HL-60 (cell line): ENCODE results near the gene MRM1.
A peak's percentile ranks its signal among the peaks of the same experiment; 100 is the strongest.

Experiments
- DNase-seq, 2 experiments: peaks; one replicate each; pipeline ENCODE4 v3.0.0-alpha.2; 2010 to 2020; ENCODE audit warnings: low read depth in 1 of 2, low spot score in 1 of 2
- H3K27ac ChIP-seq: fragments of 250-450 bp; sonication (Bioruptor Pico); replicated peaks from 2 replicates; pipeline ENCODE4 v1.5.1; 2020; ENCODE audit warnings: mild to moderate bottlenecking, moderate library complexity
- H3K27me3 ChIP-seq: fragments of 250-450 bp; sonication (Bioruptor Pico); 2 replicates; pipeline ENCODE4 v1.5.1; 2021; ENCODE audit warnings: mild to moderate bottlenecking, moderate library complexity; ENCODE audit not compliant: insufficient read depth, poor library complexity, severe bottlenecking
- H3K4me3 ChIP-seq: replicated peaks from 2 replicates; pipeline ENCODE4 v1.5.1; 2011; ENCODE audit warnings: mild to moderate bottlenecking, control low read depth, low read length; ENCODE audit not compliant: insufficient read depth
- GABPA ChIP-seq: IDR thresholded peaks from 2 replicates; pipeline ENCODE4 v1.6.1; 2012; ENCODE audit warnings: low read depth
- POLR2AphosphoS5 ChIP-seq: IDR thresholded peaks from 2 replicates; pipeline ENCODE4 v1.6.1; 2012; ENCODE audit warnings: low read depth
- SPI1 ChIP-seq: IDR thresholded peaks from 2 replicates; pipeline ENCODE4 v1.6.1; 2012; ENCODE audit warnings: low read depth, mild to moderate bottlenecking, borderline replicate concordance
- TF ChIP-seq, protein P1 (sequence below): IDR thresholded peaks from 2 replicates; pipeline ENCODE4 v1.6.1; 2012; ENCODE audit warnings: low read depth; ENCODE audit not compliant: insufficient replicate concordance
- TF ChIP-seq, protein P2 (sequence below): IDR thresholded peaks from one replicate; pipeline ENCODE4 v1.5.1; 2011; ENCODE audit warnings: low read length, control low read depth, inconsistent platforms; ENCODE audit not compliant: insufficient read depth

The MRM1 gene

DNA sequence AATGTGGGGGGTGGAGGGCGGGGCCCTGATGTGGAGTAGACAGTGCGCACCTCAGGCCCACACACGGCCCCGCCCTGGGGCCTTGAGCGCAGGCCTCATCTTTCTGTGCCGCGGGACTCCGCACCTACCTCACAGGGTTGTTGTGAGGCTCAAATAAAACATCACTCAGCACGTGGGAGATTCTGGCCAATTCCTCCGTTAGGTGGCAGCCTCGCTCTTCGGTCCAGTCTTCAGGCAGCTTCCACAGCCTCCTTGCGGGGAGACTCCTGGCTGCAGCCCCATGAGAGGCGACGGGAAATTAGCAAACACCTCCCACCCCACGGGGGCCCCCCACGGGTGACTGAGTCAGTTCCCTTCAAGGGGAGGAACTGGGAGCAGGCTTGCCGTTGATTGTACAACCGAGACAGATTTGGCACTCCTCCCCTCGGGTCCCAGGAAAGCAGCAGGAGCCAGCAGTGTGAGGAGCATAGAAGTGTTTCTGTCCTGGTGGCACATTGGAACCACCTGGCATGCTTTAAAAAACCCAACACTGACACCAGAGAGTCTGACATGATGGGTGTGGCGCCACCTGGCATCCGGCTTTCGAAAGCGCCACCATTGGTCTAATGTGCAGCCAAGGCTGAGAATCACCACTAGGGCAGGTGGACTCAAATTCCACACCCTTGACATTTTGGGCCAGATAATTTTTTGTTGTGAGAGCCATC is 7.6 kb downstream of the MRM1 start:
- peak; percentile 59 to 69 for DNase-seq
- H3K27ac ChIP-seq = no peak overlapping the region
- no peaks in the 10 kb centered on the region for H3K27me3 ChIP-seq
- no peak overlapping the region for H3K4me3 ChIP-seq
- no peak for TF ChIP-seq SPI1
- TF ChIP-seq POLR2AphosphoS5 = peak; percentile 18
- TF ChIP-seq, protein P1, sequence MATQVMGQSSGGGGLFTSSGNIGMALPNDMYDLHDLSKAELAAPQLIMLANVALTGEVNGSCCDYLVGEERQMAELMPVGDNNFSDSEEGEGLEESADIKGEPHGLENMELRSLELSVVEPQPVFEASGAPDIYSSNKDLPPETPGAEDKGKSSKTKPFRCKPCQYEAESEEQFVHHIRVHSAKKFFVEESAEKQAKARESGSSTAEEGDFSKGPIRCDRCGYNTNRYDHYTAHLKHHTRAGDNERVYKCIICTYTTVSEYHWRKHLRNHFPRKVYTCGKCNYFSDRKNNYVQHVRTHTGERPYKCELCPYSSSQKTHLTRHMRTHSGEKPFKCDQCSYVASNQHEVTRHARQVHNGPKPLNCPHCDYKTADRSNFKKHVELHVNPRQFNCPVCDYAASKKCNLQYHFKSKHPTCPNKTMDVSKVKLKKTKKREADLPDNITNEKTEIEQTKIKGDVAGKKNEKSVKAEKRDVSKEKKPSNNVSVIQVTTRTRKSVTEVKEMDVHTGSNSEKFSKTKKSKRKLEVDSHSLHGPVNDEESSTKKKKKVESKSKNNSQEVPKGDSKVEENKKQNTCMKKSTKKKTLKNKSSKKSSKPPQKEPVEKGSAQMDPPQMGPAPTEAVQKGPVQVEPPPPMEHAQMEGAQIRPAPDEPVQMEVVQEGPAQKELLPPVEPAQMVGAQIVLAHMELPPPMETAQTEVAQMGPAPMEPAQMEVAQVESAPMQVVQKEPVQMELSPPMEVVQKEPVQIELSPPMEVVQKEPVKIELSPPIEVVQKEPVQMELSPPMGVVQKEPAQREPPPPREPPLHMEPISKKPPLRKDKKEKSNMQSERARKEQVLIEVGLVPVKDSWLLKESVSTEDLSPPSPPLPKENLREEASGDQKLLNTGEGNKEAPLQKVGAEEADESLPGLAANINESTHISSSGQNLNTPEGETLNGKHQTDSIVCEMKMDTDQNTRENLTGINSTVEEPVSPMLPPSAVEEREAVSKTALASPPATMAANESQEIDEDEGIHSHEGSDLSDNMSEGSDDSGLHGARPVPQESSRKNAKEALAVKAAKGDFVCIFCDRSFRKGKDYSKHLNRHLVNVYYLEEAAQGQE = no peak
- TF ChIP-seq GABPA = no peak
- TF ChIP-seq, protein P2, sequence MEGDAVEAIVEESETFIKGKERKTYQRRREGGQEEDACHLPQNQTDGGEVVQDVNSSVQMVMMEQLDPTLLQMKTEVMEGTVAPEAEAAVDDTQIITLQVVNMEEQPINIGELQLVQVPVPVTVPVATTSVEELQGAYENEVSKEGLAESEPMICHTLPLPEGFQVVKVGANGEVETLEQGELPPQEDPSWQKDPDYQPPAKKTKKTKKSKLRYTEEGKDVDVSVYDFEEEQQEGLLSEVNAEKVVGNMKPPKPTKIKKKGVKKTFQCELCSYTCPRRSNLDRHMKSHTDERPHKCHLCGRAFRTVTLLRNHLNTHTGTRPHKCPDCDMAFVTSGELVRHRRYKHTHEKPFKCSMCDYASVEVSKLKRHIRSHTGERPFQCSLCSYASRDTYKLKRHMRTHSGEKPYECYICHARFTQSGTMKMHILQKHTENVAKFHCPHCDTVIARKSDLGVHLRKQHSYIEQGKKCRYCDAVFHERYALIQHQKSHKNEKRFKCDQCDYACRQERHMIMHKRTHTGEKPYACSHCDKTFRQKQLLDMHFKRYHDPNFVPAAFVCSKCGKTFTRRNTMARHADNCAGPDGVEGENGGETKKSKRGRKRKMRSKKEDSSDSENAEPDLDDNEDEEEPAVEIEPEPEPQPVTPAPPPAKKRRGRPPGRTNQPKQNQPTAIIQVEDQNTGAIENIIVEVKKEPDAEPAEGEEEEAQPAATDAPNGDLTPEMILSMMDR = peak; percentile 40

DNA sequence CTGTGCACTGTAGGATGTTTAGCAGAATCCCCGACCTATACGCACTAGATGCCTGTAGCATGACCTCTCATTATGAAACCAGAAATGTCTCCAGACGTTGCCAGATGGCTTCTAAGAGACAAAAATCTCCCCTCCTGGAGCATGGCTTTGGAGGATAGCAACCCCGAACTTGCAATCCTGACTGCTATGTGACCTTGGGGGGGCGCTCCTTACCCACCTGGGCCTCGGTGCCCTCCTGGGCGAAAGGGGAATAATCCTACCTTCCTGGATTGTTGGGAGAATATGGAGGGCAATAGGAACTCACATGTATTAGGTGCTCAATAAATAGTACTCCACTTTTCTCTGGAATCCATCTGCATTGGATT is 8.1 kb downstream of the MRM1 start:
- no peak for DNase-seq
- no peak overlapping the region for H3K4me3 ChIP-seq
- H3K27ac ChIP-seq = no peak overlapping the region
- no peaks in the 10 kb centered on the region for H3K27me3 ChIP-seq
- no peak for TF ChIP-seq SPI1
- TF ChIP-seq, protein P2 = no peak
- no peak for TF ChIP-seq GABPA
- no peak for TF ChIP-seq POLR2AphosphoS5
- TF ChIP-seq, protein P1 = no peak

DNA sequence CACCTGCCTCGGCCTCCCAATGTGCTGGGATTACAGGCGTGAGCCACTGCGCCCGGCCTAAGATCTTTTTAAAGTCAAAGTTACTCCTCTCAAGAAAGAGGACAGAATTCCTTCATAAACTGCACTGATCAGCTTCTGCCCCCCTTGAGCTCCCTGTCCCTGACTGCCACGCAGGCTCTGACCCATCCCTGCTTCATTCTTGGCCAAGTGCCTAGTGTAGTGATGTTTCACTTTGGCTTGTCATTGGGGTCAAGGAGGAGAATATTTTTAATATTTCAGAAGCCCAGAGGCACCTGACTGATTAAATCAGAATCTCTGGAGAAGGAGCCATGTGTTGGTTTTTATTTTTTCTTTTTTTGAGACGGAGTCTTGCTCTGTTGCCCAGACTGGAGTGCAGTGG is 9.1 kb downstream of the MRM1 start:
- TF ChIP-seq, protein P2 = no peak
- no peak for TF ChIP-seq POLR2AphosphoS5
- TF ChIP-seq GABPA = no peak
- TF ChIP-seq, protein P1 = no peak
- no peak for TF ChIP-seq SPI1
- no peaks in the 10 kb centered on the region for H3K27me3 ChIP-seq
- no peak overlapping the region for H3K4me3 ChIP-seq
- H3K27ac ChIP-seq = no peak overlapping the region
- no peak for DNase-seq
